ENCODE results near the gene VPS13C. TPM values are rescaled to one million over a fixed set of nuclear protein-coding genes. Genes with fewer than 3 reads are reported as not detected.

Gene VPS13C
- total RNA-seq, 1 donor from 2014 or later: 51.6 TPM

DNA sequence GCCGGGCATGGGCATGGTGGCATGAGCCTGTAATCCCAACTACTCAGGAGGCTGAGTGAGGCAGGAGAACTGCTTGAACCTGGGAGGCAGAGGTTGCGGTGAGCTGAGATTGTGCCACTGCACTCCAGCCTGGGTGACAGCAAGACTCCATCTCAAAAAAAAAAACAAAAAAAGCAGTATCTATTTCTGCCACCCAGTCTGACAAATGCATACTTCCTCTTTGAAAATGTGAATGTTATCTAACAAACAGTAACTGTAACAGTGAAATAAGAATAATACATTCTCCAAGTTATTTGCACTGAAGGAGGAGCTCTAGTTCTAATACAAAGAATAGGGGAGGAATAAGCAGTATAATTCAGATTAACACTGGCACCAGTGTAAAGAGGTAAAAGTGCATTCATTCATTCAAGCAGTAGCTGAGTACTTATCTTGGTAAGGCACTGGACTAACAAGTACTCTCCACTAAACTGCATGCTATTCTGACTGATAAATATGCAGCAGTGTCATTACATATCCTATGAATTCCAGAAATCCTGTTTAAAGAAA, 12.9 kb downstream of the VPS13C start:
- H3K4me3 ChIP-seq: no peak overlapping the region
- no peaks in the 10 kb centered on the region for H3K27me3 ChIP-seq
- H3K9me3 ChIP-seq (ENCODE audit: low read depth): no peaks in the 10 kb centered on the region
- TF ChIP-seq EZH2phosphoT487 (IDR thresholded peaks at IDR 0.05) (no peak), EZH2 (IDR thresholded peaks at IDR 0.05) (no peak)
- TF ChIP-seq, protein P1, sequence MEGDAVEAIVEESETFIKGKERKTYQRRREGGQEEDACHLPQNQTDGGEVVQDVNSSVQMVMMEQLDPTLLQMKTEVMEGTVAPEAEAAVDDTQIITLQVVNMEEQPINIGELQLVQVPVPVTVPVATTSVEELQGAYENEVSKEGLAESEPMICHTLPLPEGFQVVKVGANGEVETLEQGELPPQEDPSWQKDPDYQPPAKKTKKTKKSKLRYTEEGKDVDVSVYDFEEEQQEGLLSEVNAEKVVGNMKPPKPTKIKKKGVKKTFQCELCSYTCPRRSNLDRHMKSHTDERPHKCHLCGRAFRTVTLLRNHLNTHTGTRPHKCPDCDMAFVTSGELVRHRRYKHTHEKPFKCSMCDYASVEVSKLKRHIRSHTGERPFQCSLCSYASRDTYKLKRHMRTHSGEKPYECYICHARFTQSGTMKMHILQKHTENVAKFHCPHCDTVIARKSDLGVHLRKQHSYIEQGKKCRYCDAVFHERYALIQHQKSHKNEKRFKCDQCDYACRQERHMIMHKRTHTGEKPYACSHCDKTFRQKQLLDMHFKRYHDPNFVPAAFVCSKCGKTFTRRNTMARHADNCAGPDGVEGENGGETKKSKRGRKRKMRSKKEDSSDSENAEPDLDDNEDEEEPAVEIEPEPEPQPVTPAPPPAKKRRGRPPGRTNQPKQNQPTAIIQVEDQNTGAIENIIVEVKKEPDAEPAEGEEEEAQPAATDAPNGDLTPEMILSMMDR (IDR thresholded peaks at IDR 0.05): no peak
- Mint-ChIP-seq H3K9me3 (peaks cover 7% of the 10 kb centered on the region), H3K4me1 (no peaks in the 10 kb centered on the region), H3K4me3 (no peak overlapping the region), H3K27me3 (ENCODE audit: insufficient read depth, low read depth) (no peaks in the 10 kb centered on the region), H3K36me3 (no peaks in the 10 kb centered on the region), H3K27ac (no peak overlapping the region)
- no peaks in the 10 kb centered on the region for H3K4me1 ChIP-seq
- no peaks in the 10 kb centered on the region for H3F3A ChIP-seq (ENCODE audit: low read depth)
- DNase-seq (ENCODE audit: low spot score): no peak
- H4K20me1 ChIP-seq (ENCODE audit: low read depth): peaks cover 2% of the 10 kb centered on the region
- H2AFZ ChIP-seq (replicated peaks): no peak overlapping the region
- H3K4me2 ChIP-seq: no peak overlapping the region
- no peak overlapping the region for H3K9ac ChIP-seq
- peaks cover 18% of the 10 kb centered on the region for H3K79me2 ChIP-seq (ENCODE audit: low read depth)
- no peak overlapping the region for H3K27ac ChIP-seq
- no peaks in the 10 kb centered on the region for H3K36me3 ChIP-seq

DNA sequence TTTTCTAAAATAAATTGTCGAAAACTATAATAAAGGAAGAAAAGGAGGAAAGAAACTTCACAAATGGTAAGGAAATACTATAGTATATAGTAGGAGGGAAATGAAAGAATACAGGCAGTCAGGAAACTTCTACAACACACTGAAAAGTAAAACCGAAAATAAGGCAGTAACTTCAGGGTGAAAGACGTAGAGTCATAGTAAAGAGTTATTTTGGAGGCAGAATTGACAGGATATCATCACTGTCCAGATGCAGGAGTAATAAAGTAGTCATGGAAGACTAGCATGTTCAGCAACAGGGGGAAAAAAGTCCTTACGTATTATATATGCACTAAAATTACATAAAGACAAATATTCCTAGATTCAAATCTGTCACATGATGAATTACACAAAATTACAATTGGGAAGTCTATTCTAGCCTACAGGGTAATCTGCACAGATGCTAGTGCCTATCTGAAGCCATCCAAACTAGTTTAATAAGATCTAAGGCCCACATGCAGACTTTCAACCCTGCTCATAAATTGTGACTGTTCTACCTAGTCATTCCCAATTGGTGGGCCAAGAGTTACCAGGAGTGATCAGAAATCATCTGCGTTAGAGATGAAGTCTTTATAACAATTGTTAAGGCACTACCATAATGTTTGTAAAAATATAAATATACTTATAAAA, 14.0 kb downstream of the VPS13C start:
- no peak overlapping the region for H3K4me3 ChIP-seq
- Mint-ChIP-seq H3K36me3 (no peaks in the 10 kb centered on the region), H3K4me1 (no peaks in the 10 kb centered on the region), H3K4me3 (no peak overlapping the region), H3K27me3 (ENCODE audit: insufficient read depth, low read depth) (no peaks in the 10 kb centered on the region), H3K27ac (no peak overlapping the region), H3K9me3 (peaks cover 7% of the 10 kb centered on the region)
- no peaks in the 10 kb centered on the region for H3K4me1 ChIP-seq
- TF ChIP-seq, protein P1 (IDR thresholded peaks at IDR 0.05): no peak
- H3K4me2 ChIP-seq: no peak overlapping the region
- no peak overlapping the region for H3K27ac ChIP-seq
- H3K36me3 ChIP-seq: no peaks in the 10 kb centered on the region
- H3F3A ChIP-seq (ENCODE audit: low read depth): no peaks in the 10 kb centered on the region
- peaks cover 2% of the 10 kb centered on the region for H4K20me1 ChIP-seq (ENCODE audit: low read depth)
- H2AFZ ChIP-seq (replicated peaks): no peak overlapping the region
- DNase-seq (ENCODE audit: low spot score): no peak
- no peaks in the 10 kb centered on the region for H3K27me3 ChIP-seq
- no peak overlapping the region for H3K9ac ChIP-seq
- H3K79me2 ChIP-seq (ENCODE audit: low read depth): peaks cover 6% of the 10 kb centered on the region
- no peaks in the 10 kb centered on the region for H3K9me3 ChIP-seq (ENCODE audit: low read depth)

DNA sequence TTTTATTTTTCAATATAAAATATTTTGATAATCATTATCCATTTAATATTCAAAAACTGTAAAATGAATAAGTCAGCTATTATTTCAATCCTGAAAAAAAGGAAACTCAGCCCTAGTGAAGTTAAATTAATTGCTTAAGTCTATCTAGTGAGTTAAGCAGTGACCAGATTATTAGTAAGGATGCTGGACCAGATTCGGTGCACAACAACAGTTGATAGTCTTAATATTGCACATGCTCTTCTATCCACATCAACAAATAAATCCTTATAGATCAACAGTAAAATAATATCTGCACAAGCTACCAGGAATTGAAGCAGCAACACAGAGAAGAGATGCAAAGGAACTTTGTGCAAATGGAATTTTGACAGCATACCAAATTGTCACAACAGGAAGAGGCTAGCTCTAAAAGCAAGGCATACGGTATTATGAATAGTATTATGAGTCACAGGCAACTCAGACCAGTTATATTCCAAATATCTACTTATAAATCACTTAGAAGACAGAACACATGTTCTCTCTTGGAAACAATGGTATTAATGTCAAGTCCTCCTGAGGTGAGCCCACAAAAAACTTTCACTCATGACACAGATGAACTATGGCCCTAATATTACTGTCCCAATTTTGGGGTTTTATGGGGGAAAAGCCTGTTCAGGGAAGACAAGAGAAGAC, 24.9 kb downstream of the VPS13C start:
- H3K4me3 ChIP-seq: no peak overlapping the region
- no peak for DNase-seq (ENCODE audit: low spot score)

More for the DNA sequence above, 24.9 kb downstream of the VPS13C start:
- TF ChIP-seq EZH2phosphoT487 (IDR thresholded peaks at IDR 0.05): no peak
- no peak for TF ChIP-seq EZH2 (IDR thresholded peaks at IDR 0.05)
- TF ChIP-seq, protein P1 (IDR thresholded peaks at IDR 0.05): no peak
- no peak overlapping the region for H3K4me3 Mint-ChIP-seq
- Histone ChIP-seq H3K4me1 (no peaks in the 10 kb centered on the region), H2AFZ (replicated peaks) (no peak overlapping the region), H3K4me2 (no peak overlapping the region), H3K9ac (no peak overlapping the region), H3K27ac (no peak overlapping the region), H3K79me2 (ENCODE audit: low read depth) (no peaks in the 10 kb centered on the region), H4K20me1 (ENCODE audit: low read depth) (peaks cover 3% of the 10 kb centered on the region), H3F3A (ENCODE audit: low read depth) (no peaks in the 10 kb centered on the region), H3K27me3 (no peaks in the 10 kb centered on the region), H3K9me3 (ENCODE audit: low read depth) (no peaks in the 10 kb centered on the region), H3K36me3 (peaks cover 4% of the 10 kb centered on the region)
- H3K4me1 Mint-ChIP-seq: no peaks in the 10 kb centered on the region
- H3K9me3 Mint-ChIP-seq: no peaks in the 10 kb centered on the region
- H3K27ac Mint-ChIP-seq: no peak overlapping the region
- peaks cover 9% of the 10 kb centered on the region for H3K36me3 Mint-ChIP-seq
- no peaks in the 10 kb centered on the region for H3K27me3 Mint-ChIP-seq (ENCODE audit: insufficient read depth, low read depth)

Data from neural progenitor cell (in vitro differentiated cells).